GM10847 (cell line): ENCODE results near the gene CAND2.

ENCODE experiments used
- POLR2A ChIP-seq: IDR thresholded peaks from 2 replicates; pipeline ENCODE4 v1.6.1; 2011; ENCODE audit not compliant: insufficient read length; ENCODE audit errors: extremely low read depth

Gene CAND2

GRCh38 chr3:12882336-12883310, 86.1 kb downstream of the CAND2 start:
- no peak for TF ChIP-seq POLR2A

- no peak for TF ChIP-seq POLR2A
Observed at GRCh38 chr3:12884186-12884680, 87.8 kb downstream of the CAND2 start.
